Natural killer cell treated with Interleukin-12 subunit alpha and Interleukin-12 subunit beta and Interleukin-15 and Interleukin-18, amount 100 ng/mL, for 72 hours (primary cell): ENCODE data around the gene MEA1. TPM values are rescaled to one million over a fixed set of nuclear protein-coding genes. Genes with fewer than 3 reads are reported as not detected.

Experiments used
- ATAC-seq, 2 donors: fragments of 150-1000 bp; cut with Tn5 transposase in 1 of 2; sonication (Bioruptor Pico), chemical (Tn5 transposase) in 1 of 2; 2 replicates each; pipeline ENCODE4 v1.10.0; 2021
- DNase-seq: peaks from one replicate; pipeline ENCODE4 v3.0.0; 2022; ENCODE audit warnings: low spot score
- H3K27ac Mint-ChIP-seq, 2 donors: 1 replicate in 1 of 2; 2 replicates in 1 of 2; pipeline ENCODE4 v1.8.0; 2022; ENCODE audit warnings: mixed read lengths in 2 of 2, mild to moderate bottlenecking in 1 of 2, moderate library complexity in 1 of 2
- H3K27me3 Mint-ChIP-seq, 2 donors: 1 replicate in 1 of 2; 2 replicates in 1 of 2; pipeline ENCODE4 v1.8.0; 2022; ENCODE audit warnings: mixed read lengths in 2 of 2
- H3K36me3 Mint-ChIP-seq: one replicate; pipeline ENCODE4 v1.8.0; 2022; ENCODE audit warnings: mixed read lengths
- H3K4me1 Mint-ChIP-seq, 2 donors: 1 replicate in 1 of 2; 2 replicates in 1 of 2; pipeline ENCODE4 v1.8.0; 2022; ENCODE audit warnings: low read depth in 2 of 2, mixed read lengths in 2 of 2, mild to moderate bottlenecking in 1 of 2
- H3K4me3 Mint-ChIP-seq: one replicate; pipeline ENCODE4 v1.8.0; 2022; ENCODE audit warnings: mixed read lengths
- H3K9me3 Mint-ChIP-seq: 2 replicates; pipeline ENCODE4 v1.8.0; 2022; ENCODE audit warnings: mixed read lengths
- total RNA-seq, 2 donors: library from RNA; stranded (reverse); gene quantifications; one replicate each; pipeline ENCODE4 v1.2.3, GENCODE V29; 2022

Gene MEA1
- total RNA-seq, 2 donors from 2014 or later, result 55.7 to 77.8 TPM

DNA sequence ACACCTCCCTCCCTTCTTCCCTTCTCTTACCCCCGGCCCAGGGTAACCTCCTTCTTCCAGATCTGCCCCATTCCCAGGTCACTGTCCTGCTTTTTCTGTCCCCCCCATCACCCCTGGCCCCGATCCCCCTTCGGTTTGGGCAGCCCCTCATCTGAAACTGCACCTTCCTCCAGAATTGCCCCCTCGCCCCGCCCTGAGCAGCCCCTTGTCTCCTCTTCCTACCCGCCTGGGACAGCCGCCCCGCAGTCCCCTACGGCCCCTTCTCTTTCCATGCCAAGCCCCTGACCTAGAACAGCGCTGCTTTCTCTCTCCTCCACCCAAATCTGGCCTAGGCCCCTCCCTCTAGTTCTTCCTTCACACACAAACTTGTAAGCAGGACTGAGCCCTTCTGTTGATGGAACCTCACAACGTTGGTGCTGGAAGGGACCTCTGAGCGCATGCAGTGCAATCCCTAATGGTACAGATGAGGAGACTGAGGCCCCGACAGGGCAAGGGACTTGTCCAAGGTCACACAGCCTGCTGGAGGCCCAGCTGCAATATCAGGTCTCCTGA is 28.7 kb downstream of the MEA1 start:
- Mint-ChIP-seq H3K4me1 (peaks cover 42 to 43% of the 10 kb centered on the region in 2 donors), H3K27ac (peak overlapping the region; percentile 59 to 91), H3K36me3 (peaks cover 4% of the 10 kb centered on the region), H3K4me3 (peak overlapping the region; percentile 92), H3K27me3 (no peaks in the 10 kb centered on the region), H3K9me3 (no peaks in the 10 kb centered on the region)
- no peak for ATAC-seq
- DNase-seq, result no peak

DNA sequence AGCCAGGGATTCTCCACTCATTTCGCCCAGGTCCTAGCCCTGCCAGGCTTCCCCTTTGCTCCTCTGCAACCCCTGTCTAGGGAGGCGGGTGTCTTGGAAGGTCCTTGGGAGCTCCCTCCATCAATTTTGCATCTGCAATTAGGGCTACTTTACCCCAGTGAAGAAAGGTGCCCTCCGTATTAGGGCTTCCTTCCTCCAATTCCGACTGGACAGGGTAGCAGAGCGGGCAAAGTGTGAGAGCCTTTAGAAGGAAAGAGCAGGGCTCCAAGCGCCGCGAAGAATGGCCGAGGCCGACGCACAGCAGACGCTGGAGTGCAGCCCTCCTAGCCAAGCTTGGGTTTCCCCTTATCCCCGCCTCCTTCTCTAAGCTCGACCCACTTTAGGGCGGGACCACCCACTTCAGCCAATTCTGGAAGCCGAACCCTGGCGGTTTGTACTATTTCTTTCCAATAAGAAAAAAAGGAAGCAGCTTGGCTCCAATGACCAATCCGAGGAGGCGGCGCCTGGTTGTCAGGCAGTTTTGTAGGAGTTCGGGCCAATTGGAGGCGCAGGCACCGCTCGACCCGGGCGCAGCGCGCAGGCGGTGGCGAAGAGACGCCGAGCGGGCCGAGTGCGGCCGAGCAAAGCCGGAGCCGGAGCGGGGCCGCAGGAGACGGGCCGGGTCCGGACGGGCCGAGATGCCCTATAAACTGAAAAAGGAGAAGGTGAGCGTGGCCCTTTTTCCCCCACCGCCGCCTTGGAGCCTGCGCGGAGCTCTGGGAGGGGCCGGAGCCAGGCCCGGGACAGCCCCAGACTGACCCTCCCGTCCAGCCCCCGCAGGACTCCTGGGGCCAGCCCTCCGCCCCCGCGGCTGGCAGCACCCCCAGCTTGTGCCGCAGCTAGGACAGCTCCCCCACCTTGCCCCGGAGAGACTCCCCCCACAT is 29.5 kb downstream of the MEA1 start, which contains the start of gene PPP2R5D:
PPP2R5D (plus strand) TSS at position 570 of the 923 bp plus-strand sequence; CDS start at position 678, 108 bp downstream.
- H3K27me3 Mint-ChIP-seq, result no peaks in the 10 kb centered on the region
- peaks cover 49 to 50% of the 10 kb centered on the region in 2 donors for H3K4me1 Mint-ChIP-seq
- H3K27ac Mint-ChIP-seq, result peak within 1 kb of the TSS; percentile 77 to 91
- peaks cover 4% of the 10 kb centered on the region for H3K36me3 Mint-ChIP-seq
- DNase-seq (peak; percentile 97), ATAC-seq (peak; percentile 97)
- no peaks in the 10 kb centered on the region for H3K9me3 Mint-ChIP-seq
- H3K4me3 Mint-ChIP-seq, result peak within 1 kb of the TSS; percentile 92

DNA sequence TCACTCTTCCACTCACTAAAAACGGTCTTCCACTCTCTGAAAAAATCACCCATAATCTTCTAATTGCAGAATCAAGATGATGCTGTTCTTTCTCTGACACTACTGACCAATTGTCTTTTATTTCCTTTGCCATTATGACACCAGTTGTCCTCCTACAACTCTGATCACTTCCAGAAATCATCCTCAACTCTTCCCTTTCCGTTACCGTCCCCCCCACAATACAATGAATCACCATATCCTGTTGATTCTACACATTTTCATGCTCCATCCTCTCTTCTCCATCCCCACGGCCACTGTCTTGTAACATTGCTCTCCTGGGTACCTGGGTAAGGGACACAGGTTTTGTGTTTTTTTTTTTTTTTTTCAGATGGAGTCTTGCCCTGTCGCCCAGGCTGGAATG is 31.9 kb downstream of the MEA1 start:
- Mint-ChIP-seq H3K27ac (peak overlapping the region in 1 of 2 donors; percentile 7), H3K4me1 (peaks cover 44 to 49% of the 10 kb centered on the region in 2 donors), H3K27me3 (no peaks in the 10 kb centered on the region), H3K9me3 (no peaks in the 10 kb centered on the region), H3K36me3 (peaks cover 8% of the 10 kb centered on the region), H3K4me3 (no peak overlapping the region)
- ATAC-seq (no peak), DNase-seq (no peak)

DNA sequence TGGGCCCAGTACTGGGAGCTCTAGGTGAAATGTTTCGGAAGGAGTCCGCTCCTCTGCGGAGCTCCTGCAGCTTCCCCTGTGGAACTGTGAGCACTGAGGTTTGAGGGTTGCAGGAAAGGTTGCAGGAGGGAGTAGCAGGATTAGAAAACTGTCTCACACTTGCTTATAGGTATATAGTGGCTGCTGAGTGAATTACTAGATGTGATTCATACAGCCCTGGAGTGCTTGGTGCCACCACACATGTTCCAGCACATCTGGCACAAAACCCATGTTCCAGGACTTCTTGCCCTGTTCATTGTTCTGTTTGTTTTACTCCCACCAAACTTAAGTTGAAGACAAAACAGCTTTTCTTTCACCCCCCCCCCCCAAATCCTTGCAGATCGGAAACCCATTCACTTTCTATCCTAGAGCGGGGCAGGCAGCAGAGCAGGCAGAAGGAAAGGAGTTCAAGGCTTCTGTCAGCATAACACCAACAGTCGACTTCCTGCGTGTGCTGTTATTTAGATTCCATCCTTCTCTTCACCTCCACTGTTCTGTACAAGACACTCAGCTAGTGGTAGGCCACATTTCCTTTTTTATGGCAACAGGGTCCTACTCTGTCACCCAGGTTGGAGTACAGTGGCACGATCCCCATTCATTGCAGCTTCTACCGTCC is 34.1 kb downstream of the MEA1 start:
- H3K36me3 Mint-ChIP-seq, result peaks cover 6% of the 10 kb centered on the region
- peaks cover 31% of the 10 kb centered on the region in 2 donors for H3K4me1 Mint-ChIP-seq
- H3K9me3 Mint-ChIP-seq, result no peaks in the 10 kb centered on the region
- DNase-seq (no peak), ATAC-seq (peak in 1 of 2 donors; percentile 41)
- peak overlapping the region; percentile 97 to 99 for H3K27ac Mint-ChIP-seq
- H3K4me3 Mint-ChIP-seq, result peak overlapping the region; percentile 93
- H3K27me3 Mint-ChIP-seq, result no peaks in the 10 kb centered on the region

DNA sequence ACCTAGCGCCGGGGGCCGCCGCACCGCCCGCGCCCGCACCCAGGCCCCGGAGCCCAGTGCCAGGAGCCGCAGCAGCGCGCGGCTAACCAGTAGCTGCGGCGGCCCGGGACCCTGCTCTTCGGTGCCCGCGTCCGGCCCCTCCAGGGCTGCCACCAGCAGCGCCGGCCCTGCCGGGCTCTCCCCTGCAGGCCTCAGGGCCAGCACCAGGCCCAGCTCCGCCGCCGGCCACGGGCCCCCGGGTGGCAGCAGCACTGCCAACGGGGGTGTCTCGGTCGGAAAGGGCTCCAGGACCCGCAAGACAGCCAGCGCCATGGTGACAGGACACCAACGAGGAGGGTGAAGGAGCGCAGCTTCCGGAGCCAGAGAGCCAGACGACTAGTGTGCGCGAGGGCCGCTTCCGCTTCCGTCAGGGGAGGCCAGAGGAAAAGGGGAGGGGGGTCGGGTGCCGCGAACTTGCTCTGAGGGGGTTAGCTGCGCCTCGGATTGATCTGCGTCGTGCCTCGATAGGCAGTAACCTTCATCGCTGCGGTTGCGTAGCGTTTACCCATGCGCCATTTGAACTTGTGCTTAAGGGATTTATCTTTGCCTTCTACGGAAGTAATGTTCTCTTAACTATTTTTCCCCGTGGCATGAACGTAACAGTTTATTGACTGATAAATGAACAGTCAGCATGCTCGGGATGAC is 34.8 kb downstream of the MEA1 start, which contains the start of gene PEX6:
PEX6 (minus strand) TSS at position 343 of the 684 bp plus-strand sequence; CDS start at position 312, 31 bp downstream.
- ATAC-seq, result peak; percentile 97
- Mint-ChIP-seq H3K9me3 (no peaks in the 10 kb centered on the region), H3K27ac (peak within 1 kb of the TSS; percentile 97 to 99), H3K36me3 (peaks cover 6% of the 10 kb centered on the region), H3K4me1 (peaks cover 28 to 30% of the 10 kb centered on the region in 2 donors), H3K4me3 (peak within 1 kb of the TSS; percentile 93), H3K27me3 (no peaks in the 10 kb centered on the region)
- DNase-seq, result peak; percentile 94

DNA sequence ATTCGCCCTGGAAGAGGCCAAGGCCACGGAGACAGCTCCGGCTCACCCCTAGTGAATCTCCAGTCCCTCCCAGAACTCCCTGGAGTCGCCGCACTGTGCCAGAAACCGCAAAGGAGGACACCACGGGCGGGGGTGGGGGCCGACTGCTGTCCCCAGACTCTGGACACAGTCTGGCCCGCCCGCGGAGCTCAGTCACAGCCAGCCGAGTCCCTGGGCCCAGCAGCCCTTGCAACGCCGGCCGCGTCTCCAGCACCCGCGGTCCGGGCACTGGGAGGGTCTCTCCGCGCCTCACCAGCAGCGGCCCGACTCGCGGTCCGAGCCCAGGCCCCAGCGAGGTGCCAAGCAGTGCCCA is 35.3 kb downstream of the MEA1 start:
- H3K36me3 Mint-ChIP-seq, result peaks cover 6% of the 10 kb centered on the region
- H3K9me3 Mint-ChIP-seq, result no peaks in the 10 kb centered on the region
- H3K27me3 Mint-ChIP-seq, result no peaks in the 10 kb centered on the region
- ATAC-seq (peak in 1 of 2 donors; percentile 19), DNase-seq (no peak)
- H3K4me3 Mint-ChIP-seq, result peak overlapping the region; percentile 90
- H3K4me1 Mint-ChIP-seq, result peaks cover 24 to 25% of the 10 kb centered on the region in 2 donors
- H3K27ac Mint-ChIP-seq, result peak overlapping the region; percentile 86 to 97

DNA sequence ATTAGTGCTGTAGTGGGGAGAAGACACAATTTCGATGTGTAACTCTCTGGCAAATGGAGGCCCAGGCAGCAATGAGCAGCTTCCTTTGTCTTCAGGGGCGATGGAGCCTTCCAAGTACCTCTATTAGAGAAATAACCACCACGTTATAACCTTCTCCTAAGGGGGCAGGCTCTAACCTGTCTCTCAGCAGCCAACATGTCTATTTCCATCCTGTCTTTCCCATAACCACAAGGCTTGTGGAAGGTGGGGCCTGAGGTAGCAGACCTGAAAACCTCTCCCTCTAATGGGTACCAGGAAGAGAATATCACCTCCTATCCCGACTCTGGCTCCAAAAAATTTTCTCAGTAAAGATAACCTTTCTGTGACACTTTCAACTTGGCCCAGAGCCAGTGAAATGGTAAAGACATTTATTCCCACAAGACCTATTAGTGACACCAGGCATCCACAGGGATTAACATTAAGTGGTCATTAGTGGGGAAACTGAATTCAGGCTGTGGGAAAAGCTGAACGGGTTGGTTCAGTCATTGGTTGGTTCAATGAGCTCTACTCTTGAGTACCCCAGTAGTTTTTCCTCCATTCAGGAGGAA is 38.7 kb downstream of the MEA1 start:
- peaks cover 6% of the 10 kb centered on the region for H3K36me3 Mint-ChIP-seq
- no peak overlapping the region for H3K4me3 Mint-ChIP-seq
- no peak for DNase-seq
- ATAC-seq, result no peak
- H3K27ac Mint-ChIP-seq, result peak overlapping the region in 1 of 2 donors; percentile 51
- no peaks in the 10 kb centered on the region for H3K27me3 Mint-ChIP-seq
- no peaks in the 10 kb centered on the region for H3K9me3 Mint-ChIP-seq
- peaks cover 23 to 31% of the 10 kb centered on the region in 2 donors for H3K4me1 Mint-ChIP-seq

DNA sequence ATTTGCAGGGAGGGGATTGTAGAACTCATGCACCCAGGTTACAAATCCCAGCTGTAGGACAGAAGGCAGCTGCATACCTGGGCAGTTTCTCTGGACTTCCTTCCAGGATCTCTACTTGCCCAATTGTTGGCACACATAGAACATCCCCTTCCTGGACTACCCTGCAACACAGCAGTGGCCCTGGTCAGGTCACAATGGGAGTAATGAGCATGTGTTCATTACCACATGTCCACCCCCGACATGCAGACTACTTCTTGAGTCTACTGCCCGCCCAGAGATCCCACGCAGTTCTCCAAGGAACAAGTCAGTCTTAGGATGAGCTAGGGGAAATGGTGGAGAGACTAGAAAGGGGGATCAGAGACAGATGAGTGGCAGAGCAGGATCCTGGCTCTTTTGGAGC is 39.8 kb downstream of the MEA1 start:
- H3K9me3 Mint-ChIP-seq, result no peaks in the 10 kb centered on the region
- H3K27me3 Mint-ChIP-seq, result no peaks in the 10 kb centered on the region
- H3K27ac Mint-ChIP-seq, result no peak overlapping the region
- DNase-seq (no peak), ATAC-seq (no peak)
- peaks cover 12 to 20% of the 10 kb centered on the region in 2 donors for H3K4me1 Mint-ChIP-seq
- H3K4me3 Mint-ChIP-seq, result no peak overlapping the region
- peaks cover 6% of the 10 kb centered on the region for H3K36me3 Mint-ChIP-seq

DNA sequence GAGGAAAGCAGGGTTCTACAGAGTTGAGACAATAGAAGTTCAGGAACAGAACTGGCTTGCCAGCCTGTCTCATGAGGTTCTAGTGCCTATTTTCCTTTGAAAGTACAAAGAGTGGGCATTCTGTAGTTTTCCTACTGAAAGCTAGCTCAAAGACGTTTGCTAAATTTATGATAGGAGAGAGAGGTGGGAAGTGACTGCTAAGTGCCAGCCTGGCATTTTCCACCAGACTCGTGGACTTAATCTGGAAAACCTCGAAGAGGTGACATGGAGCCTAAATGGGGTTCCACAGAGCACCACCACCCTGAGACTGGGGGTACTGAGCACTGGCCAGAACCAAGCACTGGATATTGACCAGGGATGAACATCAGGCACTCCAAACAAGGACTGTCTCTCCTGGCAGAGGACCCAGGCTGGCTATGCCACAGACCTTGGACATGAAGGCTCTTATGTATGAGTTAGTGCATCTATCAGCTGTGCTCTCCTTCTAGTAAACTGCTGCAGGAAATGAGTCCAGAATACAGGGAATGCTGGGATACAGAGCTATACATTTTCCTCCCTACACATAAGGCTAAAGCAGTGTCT is 41.9 kb downstream of the MEA1 start:
- Mint-ChIP-seq H3K36me3 (peaks cover 3% of the 10 kb centered on the region), H3K27me3 (no peaks in the 10 kb centered on the region), H3K4me1 (peaks cover 7 to 10% of the 10 kb centered on the region in 2 donors), H3K9me3 (no peaks in the 10 kb centered on the region), H3K27ac (no peak overlapping the region), H3K4me3 (no peak overlapping the region)
- ATAC-seq, result no peak
- no peak for DNase-seq

DNA sequence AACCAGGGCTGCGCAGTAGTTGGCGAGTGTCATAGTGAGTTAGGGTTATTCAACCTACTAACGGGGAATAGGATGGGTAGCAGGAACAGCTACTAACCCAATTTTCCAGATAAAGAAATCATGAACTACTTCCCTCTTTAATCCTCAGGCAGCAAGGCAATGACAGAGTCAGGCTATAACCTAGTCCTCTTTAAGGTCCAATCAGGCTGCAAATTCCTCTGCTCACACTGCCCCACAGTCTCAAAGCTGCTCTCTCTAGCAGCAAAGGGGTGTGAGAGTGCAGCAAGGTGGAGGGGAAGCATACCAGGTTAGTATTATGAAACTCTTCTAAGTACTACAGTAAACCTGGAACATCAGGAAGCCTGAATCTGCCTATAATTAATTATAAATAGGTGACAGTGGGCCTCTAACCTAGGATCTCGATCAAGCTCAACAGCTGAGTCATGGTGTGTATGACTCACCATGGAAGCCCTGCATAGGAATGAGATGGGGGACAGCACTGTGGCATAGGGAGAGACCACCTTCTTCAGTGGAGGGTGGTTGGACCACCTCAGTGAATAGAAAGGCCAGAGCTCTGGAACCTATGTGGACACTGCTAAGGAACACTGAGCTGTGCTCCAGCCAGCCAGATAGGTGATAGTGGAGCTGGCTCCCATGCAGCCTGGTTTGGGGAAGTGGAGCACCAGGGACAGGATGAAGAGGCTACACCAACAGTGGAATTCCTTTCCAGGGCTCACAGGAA is 42.7 kb downstream of the MEA1 start:
- H3K27me3 Mint-ChIP-seq, result no peaks in the 10 kb centered on the region

DNA sequence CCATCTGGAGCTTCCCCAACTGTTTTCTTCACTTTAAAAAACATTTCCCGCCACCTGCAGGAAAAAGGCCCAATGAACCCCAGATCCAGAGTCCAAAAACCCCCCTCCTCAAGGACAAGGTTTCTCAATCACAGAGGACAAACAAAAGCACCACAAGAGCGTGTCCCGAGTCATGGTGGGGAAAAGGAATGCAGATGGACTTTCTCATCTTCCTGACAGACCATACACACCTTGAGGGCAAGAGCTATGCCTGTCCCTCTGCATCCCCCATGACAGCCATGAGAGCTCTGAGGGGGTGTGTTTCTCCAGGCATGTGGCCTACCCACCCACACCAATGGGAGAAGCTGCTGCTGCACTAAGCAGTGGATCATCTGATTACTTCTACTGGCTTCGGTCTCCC is 43.8 kb downstream of the MEA1 start:
- ATAC-seq (no peak), DNase-seq (no peak)
- Mint-ChIP-seq H3K4me3 (no peak overlapping the region), H3K27ac (no peak overlapping the region), H3K27me3 (no peaks in the 10 kb centered on the region), H3K4me1 (peaks cover 3 to 7% of the 10 kb centered on the region in 2 donors), H3K36me3 (no peaks in the 10 kb centered on the region), H3K9me3 (no peaks in the 10 kb centered on the region)

More for the DNA sequence above, 42.7 kb downstream of the MEA1 start:
- no peaks in the 10 kb centered on the region for H3K36me3 Mint-ChIP-seq
- H3K4me1 Mint-ChIP-seq, result peaks cover 3 to 7% of the 10 kb centered on the region in 2 donors
- H3K9me3 Mint-ChIP-seq, result no peaks in the 10 kb centered on the region
- H3K27ac Mint-ChIP-seq, result no peak overlapping the region
- H3K4me3 Mint-ChIP-seq, result no peak overlapping the region
- DNase-seq (no peak), ATAC-seq (no peak)

DNA sequence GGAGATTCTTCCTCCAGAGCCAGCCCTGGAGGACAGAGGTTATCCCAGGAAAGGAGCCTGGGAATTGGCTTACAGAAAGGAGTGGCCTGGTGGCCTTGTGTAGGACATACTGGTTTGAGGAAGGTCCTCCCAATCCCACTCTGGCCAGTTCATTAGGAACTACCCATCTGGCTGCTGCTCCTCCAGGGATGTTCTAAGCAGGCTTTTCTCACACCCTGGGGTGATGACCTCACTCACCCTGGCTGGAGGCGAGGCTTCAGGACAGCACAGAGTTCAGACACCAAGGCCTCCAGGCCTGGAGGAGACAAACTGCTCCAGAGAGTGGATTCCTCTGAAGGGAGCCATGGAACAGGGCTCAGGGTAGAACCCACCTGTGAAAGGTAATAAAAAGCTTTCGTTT is 44.3 kb downstream of the MEA1 start:
- Mint-ChIP-seq H3K27ac (no peak overlapping the region), H3K27me3 (no peaks in the 10 kb centered on the region), H3K4me1 (peaks cover 3 to 7% of the 10 kb centered on the region in 2 donors), H3K4me3 (no peak overlapping the region), H3K36me3 (no peaks in the 10 kb centered on the region), H3K9me3 (no peaks in the 10 kb centered on the region)
- ATAC-seq (no peak), DNase-seq (no peak)
